SIG-M5 treated with dmso at 0.1 percent for 504 hours (cell line): ENCODE data around the gene GRIP2.

Experiments
- DNase-seq: peaks from one replicate; lab custom pipeline; 2025; ENCODE audit not compliant: unreplicated experiment; lab: John Stamatoyannopoulos, UW

Gene GRIP2

DNA sequence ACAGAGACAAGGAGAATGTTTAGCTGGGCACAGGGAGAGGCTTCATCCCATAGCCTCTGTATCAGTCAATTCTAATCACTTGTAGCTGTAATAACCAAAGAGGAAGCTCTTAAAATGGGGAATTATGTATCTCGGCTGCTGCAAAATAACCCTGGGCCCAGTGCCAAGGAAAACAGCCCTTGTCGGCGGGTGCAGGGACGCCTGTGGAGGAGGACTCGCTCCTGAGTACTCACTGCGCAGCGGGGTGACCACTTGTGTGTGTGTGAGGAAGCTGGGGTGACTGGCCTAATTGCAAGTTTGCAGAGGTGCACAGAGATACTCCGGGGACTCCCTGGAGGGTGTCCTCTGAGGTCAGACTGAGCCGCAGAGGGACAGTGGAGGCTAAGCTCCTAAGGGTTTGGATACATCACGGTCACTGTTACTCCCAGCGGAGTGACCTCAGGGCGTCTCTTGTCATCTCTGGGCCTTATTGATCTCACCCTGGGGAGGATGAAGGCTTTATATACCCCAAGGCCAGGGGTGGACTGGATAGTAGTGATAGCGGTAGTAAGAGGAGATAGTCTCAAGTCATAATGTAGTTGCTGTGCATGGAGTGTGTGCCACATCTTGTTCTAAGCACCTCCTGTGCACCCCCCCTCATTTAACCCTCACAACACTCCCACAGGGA lies 100.5 kb downstream of the GRIP2 start:
- DNase-seq = peak; percentile 72
